Neutrophil (primary cell): ENCODE results near the gene TMEM260.
"Not testable (repeated sequence)": the region's sequence is repeated elsewhere in the genome, so short reads cannot be mapped to it uniquely, and the experiment has no call there.

ENCODE experiments used
- H3K27ac ChIP-seq: fragments of 200-600 bp; sonication (generic); 2 replicates; pipeline ENCODE4 v1.5.1; 2016; ENCODE audit warnings: mild to moderate bottlenecking, moderate library complexity
- H3K27me3 ChIP-seq: fragments of 200-600 bp; sonication (generic); 2 replicates; pipeline ENCODE4 v1.6.0; 2016; ENCODE audit warnings: mild to moderate bottlenecking
- H3K36me3 ChIP-seq: fragments of 200-600 bp; sonication (generic); 2 replicates; pipeline ENCODE4 v1.5.1; 2017
- H3K4me1 ChIP-seq, 2 experiments: fragments of 200-600 bp in 1 of 2; sonication (generic) in 1 of 2; 1 replicate in 1 of 2; 2 replicates in 1 of 2; pipeline versions ENCODE4 v1.5.1 to v1.6.1; 2013 to 2016; ENCODE audit warnings: low read depth in 1 of 2, low read length in 1 of 2, mild to moderate bottlenecking in 1 of 2, moderate library complexity in 1 of 2; ENCODE audit not compliant: control insufficient read depth in 1 of 2, insufficient read depth in 1 of 2
- H3K4me3 ChIP-seq, 2 experiments: fragments of 200-600 bp in 1 of 2; sonication (generic) in 1 of 2; 1 replicate in 1 of 2; 2 replicates in 1 of 2; pipeline ENCODE4 v1.5.1; 2013 to 2016; ENCODE audit warnings: low read depth in 1 of 2, low read length in 1 of 2, mild to moderate bottlenecking in 1 of 2, moderate library complexity in 1 of 2
- H3K9me3 ChIP-seq: fragments of 200-600 bp; sonication (generic); 2 replicates; pipeline ENCODE4 v1.5.1; 2016
- CTCF ChIP-seq: fragments of 200-600 bp; sonication (generic); IDR thresholded peaks from 2 replicates; pipeline ENCODE4 v1.5.1; 2016; ENCODE audit warnings: antibody characterized with exemption

TMEM260 gene

GRCh38 chr14:56676042-56676441, 96.4 kb downstream of the TMEM260 start:
- Histone ChIP-seq H3K9me3 (no peaks in the 10 kb centered on the region), H3K4me3 (no peak overlapping the region), H3K27ac (no peak overlapping the region), H3K36me3 (no peaks in the 10 kb centered on the region), H3K27me3 (no peaks in the 10 kb centered on the region), H3K4me1 (no peaks in the 10 kb centered on the region)
- TF ChIP-seq CTCF = no peak

GRCh38 chr14:56678838-56679237, 99.2 kb downstream of the TMEM260 start:
- Histone ChIP-seq H3K4me3 (no peak overlapping the region), H3K4me1 (no peaks in the 10 kb centered on the region), H3K9me3 (no peaks in the 10 kb centered on the region), H3K27me3 (no peaks in the 10 kb centered on the region), H3K27ac (no peak overlapping the region), H3K36me3 (no peaks in the 10 kb centered on the region)
- no peak for TF ChIP-seq CTCF

- no peak overlapping the region for H3K4me3 ChIP-seq
- TF ChIP-seq CTCF = no peak
- no peaks in the 10 kb centered on the region for H3K27me3 ChIP-seq
- H3K4me1 ChIP-seq = no peaks in the 10 kb centered on the region
- H3K36me3 ChIP-seq = no peaks in the 10 kb centered on the region
- no peaks in the 10 kb centered on the region for H3K9me3 ChIP-seq
- no peak overlapping the region for H3K27ac ChIP-seq
Observed at GRCh38 chr14:56686416-56686815, 106.8 kb downstream of the TMEM260 start.

- Histone ChIP-seq H3K36me3 (no peaks in the 10 kb centered on the region), H3K27ac (no peak overlapping the region), H3K4me1 (no peaks in the 10 kb centered on the region), H3K4me3 (no peak overlapping the region), H3K9me3 (no peaks in the 10 kb centered on the region), H3K27me3 (no peaks in the 10 kb centered on the region)
- TF ChIP-seq CTCF = no peak
Observed at GRCh38 chr14:56687123-56687522, 107.5 kb downstream of the TMEM260 start.

- Histone ChIP-seq H3K4me3 (no peak overlapping the region), H3K36me3 (no peaks in the 10 kb centered on the region), H3K4me1 (no peaks in the 10 kb centered on the region), H3K9me3 (no peaks in the 10 kb centered on the region), H3K27ac (no peak overlapping the region), H3K27me3 (peaks cover 4% of the 10 kb centered on the region)
- TF ChIP-seq CTCF = no peak
Observed at GRCh38 chr14:56694609-56695008, 115.0 kb downstream of the TMEM260 start.

GRCh38 chr14:56695216-56695615, 115.6 kb downstream of the TMEM260 start:
- H3K27me3 ChIP-seq, H3K27ac ChIP-seq, H3K36me3 ChIP-seq, H3K4me3 ChIP-seq, H3K9me3 ChIP-seq, H3K4me1 ChIP-seq: not testable (repeated sequence)
